Urothelium cell line (cell line): Measurements from ENCODE around the gene CAMK2N1.
"Not testable (repeated sequence)": the region's sequence is repeated elsewhere in the genome, so short reads cannot be mapped to it uniquely, and the experiment has no call there.

ENCODE experiments used
- DNase-seq: peaks from one replicate; pipeline ENCODE4 v3.0.0; 2011; ENCODE audit warnings: low spot score, mixed read lengths
- FAIRE-seq: peaks from 2 replicates; lab custom pipeline; 2011; peaks lifted over from hg19 to GRCh38; lab: Jason Lieb, UNC

The CAMK2N1 gene

DNA sequence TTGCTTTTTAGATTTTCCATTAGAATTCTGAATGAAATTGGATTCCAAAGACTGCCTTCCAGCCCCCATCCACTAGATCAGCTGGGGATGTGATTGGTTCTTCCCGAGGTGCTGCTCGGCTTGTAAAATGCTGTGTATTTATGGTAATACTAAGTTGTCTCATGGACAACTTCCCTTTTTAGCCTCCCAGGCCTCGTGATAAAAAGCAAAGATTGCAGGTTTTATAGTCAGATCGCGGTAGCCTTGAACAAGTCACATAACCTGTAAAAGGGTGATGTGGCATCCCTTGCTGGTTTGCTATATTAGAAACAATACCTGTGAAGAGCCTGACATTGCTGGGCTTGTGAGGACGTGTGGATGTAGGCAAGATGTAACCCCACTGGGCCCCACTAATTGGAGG is 11.5 kb upstream of the CAMK2N1 start:
- no peak for DNase-seq
- no peak for FAIRE-seq

DNA sequence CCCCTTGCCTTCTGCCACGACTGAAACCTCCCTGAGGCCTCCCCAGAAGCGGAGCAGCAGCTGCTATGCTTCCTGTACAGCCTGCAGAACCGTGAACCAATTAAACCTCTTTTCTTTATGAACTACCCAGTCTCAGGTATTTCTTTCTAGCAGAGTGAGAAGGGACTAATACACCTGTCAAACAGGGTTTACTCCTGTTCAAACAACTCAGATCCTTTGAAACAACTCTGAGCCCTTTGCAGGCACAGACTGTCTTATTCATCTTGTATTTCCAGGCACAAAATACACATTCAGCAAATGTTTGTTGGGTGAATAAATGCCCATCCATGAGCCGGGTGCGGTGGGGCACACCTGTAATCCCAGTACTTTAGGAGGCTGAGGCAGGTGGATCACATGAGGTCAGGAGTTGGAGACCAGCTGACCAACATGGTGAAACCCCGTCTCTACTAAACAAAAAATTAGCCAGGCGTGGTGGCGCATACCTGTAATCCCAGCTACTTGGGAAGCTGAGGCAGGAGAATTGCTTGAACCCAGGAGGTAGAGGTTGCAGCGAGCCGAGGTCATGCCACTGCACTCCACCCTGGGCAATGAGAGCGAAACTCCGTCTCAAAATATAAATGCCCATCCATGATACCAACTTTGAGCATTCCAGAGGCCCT is 10.8 kb upstream of the CAMK2N1 start:
- DNase-seq, FAIRE-seq: not testable (repeated sequence)

DNA sequence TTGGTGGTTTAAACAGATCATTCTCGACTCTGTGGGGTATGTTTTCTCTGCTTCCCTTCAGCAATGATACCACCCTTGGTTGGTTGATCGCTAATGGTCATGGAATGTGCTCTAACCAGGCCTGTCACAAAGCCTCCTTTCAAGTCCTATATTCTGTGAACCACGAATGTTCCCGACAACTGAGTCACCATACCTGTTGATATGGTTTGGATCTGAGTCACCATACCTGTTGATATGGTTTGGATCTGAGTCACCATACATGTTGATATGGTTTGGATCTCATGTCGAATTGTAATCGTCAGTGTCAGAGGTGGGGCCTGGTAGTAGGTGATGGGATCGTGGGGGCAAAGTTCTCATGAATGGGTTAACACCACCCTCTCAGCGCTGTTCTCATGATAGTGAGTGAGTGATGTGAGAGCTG is 10.2 kb upstream of the CAMK2N1 start:
- FAIRE-seq (peak; percentile 92), DNase-seq (peak; percentile 74)

DNA sequence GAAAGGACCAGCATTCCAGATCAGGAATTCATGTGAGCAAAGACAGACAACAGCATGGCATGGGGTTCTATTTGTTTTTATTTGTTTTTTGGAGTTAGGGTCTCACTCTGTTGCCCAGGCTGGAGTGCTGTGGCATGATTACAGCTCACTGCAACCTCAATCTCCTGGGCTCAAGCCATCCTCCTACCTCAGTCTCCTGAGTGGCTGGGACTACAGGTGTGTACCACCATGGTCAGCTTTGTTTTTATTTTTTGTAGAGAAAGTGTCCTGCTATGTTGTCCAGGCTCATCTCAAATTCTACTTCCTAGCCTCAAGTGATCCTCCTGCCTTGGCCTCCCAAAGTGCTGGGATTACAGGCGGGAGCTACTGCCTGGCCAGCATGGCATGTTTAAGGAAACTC is 9.7 kb upstream of the CAMK2N1 start:
- DNase-seq (no peak), FAIRE-seq (no peak)

DNA sequence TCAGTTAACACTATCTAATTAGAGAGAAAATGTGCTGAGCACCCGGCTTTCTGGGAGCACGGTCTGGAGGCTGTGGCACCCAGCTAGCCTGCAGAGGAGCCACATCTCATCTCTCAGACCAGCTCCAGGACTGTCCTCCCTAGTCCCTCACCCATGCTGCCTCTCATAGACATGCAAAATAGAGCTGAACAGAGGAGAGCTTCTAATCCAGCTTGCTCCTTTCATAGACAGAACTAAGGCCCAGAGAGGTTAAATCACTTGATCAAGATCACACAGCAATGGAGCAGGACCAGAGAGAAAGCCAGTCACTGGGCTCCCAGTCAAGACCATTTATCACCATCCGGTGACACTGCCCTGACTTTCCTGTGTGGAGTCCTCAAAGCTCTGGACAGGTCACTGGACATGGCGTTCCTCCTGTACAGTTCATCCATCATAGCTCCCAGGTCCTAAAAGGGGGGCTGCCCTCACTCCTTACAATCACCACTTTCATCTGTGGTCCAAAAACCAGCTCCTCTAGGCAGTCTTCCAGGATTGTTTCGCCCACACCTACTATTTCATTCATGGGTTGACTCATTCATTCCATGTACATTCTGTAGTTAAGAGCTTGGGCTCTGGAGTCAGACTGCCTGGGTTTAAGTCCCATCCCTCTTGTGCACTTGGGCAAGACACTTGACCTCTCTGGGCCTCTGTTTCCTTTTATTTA is 8.8 kb upstream of the CAMK2N1 start:
- FAIRE-seq, result peak; percentile 79
- DNase-seq, result peak; percentile 63

DNA sequence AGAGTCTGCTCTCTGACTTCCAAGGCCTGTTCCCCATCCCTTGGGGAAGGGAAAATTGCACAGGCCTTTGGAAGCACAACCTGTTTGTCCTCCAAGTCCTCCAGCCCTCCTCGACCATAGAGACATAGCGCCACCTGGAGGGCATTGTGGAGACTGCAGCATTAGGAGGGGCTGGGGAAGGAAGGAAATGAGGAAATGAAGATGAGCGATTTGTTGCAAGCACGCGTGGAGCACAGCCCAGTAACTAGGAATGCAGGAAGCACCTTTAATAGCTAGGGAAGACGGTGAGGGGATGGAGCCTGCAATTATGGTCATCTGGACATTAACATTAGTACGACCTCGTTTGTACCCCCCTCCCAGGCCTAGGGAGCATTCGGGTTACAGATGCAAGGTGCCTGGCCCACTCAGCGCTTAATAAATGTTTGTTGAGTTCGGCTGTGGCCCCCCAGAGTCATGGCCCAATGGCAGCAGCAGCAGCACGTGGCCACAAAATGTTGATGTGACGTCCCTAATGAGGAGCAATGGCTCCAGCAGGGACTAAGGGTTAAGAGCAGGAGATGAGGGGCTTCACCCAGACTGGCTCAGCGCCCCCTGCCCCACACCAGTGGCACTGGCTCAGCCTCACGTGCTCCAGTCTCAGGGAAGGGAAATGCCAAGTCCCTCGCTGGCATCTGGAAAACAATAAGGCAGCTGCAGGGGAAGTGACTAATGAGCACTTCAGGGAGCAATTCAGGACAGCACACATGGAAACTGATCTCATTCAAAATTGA is 8.0 kb upstream of the CAMK2N1 start:
- DNase-seq, result peak; percentile 77
- peak; percentile 93 for FAIRE-seq

DNA sequence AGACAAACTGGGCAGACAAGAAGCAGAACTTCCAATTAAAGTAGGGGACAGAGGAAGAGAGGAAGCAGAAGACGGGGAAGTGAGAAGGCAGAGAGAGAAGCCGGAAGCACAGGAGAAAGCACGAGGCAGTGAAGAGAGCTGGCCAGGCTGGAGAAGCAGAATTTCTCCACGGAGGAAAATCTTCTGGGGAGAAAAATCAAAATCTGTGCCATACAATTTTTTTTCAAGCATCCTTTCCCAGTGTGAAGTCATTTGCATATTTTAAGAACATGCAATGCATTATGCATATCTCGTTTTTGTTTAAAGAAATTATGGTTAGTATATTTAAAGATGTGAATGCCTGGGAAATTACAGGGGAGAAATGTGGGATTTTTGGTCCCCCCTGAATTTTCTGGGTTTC is 7.3 kb upstream of the CAMK2N1 start:
- no peak for FAIRE-seq
- DNase-seq, result no peak

DNA sequence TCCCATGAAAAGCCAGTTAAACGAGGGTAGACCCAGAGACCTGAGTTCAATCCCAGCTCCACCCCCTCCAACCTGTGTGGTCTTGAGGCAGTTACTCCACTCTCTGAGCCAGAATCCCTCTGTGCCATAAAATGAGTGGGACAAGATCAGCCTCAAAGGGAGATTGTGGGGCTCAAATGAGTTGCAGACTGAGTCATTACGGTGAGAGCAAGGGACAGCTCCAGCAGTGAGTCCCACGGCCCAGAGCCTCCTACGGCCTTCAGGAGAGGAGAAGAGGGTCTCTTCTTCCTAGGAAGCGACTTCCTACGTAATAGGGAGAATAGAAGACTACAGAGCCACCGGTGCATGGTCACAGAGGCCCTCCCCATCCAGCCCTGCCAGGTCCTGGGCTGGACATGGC is 6.7 kb upstream of the CAMK2N1 start:
- DNase-seq (no peak), FAIRE-seq (no peak)

DNA sequence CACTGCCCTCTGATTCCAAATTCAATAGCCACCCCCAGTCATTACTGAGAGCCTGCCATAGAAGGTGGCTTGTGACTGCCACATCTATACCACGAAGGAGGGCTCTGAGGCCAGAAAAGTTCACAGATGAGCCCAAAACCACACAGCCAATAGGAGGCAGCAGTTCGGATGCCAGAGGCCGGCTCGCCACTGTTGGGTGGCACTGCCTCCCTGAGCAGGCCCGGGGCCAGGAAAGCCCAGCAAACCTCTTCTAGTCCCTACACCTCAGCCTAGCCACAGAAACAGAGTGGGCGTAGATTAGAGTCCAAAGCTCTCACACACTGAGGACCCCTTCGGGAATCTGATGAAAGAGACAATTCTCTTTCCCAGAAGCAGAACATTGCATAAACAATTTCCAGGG is 5.9 kb upstream of the CAMK2N1 start:
- no peak for FAIRE-seq
- no peak for DNase-seq

DNA sequence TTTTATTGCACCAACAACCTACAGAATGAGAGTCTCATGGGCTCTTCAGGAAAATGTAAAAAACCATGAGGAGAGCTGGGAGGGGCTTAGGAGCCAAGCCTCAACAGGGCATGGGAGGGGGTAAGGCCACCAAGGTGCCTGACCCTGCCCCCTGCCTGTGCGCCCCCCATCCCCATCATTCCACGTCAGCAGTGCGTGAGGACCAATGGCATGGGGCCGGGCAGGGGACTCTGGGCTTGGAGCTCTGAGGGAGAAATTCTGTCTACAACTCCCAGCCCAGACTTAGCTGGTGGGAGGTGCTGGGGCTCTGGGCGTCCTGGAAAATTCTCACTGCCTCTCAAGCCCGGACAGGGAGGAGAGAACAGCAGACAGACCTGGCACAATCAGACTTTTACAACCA is 5.2 kb upstream of the CAMK2N1 start:
- DNase-seq, result no peak
- FAIRE-seq, result no peak

DNA sequence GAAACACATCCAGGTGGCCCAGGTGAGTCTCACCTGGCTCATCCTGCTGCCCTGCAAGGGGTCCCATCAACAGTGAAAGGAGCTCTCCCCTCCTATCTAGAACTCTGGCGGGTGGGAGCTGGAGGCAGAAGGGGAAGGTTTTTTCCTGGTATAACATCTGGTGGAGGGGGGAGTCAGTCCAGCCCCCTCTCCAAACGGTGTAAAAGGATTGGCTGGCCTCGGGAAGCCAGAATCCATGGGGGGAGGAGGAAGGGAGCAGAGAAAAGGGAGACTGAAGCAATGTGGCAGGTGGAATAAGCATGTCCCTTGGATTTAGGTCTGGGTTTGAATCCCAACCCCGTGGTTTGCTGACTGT is 1.2 kb upstream of the CAMK2N1 start:
- DNase-seq, result no peak
- no peak for FAIRE-seq

DNA sequence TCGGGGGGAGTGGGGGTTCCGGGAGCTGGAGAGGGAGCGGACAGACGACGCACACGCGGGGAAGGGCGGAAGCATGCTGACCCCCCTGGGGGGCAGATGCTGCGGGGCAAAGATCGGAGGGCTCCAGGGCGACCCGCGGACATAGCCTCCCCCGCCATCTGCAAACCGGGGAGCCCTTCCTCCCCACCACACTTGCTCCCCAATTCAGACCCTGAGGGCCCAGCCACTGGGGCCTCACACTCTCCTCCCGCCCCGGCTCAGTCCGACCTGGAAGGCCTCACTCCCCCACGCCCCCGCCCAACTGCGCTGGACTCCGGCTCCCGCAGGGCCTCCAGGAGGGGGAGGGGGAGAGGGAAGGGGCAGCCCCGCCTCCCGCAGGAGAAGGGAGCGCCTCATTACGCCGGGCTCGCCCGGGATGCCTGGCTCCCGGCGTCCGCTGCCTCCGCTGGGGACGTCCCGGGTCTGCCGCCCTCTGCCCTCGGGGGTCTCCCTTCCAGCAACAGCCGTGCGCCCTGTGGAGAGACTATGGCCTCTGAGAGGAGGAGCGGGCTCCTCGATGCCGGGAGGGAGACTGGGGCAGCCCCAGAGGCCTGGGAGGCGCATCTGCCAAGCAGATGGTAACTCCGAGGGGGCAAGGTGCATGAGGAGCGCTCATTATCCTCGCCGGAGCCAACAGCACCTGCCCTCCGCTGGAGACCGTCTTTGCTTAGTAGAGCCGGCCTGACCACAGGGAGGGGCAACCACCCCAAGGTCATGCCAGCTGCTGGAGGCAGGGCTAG is 636 bp upstream of the CAMK2N1 start:
- peak; percentile 65 for FAIRE-seq
- DNase-seq, result peak; percentile 73

DNA sequence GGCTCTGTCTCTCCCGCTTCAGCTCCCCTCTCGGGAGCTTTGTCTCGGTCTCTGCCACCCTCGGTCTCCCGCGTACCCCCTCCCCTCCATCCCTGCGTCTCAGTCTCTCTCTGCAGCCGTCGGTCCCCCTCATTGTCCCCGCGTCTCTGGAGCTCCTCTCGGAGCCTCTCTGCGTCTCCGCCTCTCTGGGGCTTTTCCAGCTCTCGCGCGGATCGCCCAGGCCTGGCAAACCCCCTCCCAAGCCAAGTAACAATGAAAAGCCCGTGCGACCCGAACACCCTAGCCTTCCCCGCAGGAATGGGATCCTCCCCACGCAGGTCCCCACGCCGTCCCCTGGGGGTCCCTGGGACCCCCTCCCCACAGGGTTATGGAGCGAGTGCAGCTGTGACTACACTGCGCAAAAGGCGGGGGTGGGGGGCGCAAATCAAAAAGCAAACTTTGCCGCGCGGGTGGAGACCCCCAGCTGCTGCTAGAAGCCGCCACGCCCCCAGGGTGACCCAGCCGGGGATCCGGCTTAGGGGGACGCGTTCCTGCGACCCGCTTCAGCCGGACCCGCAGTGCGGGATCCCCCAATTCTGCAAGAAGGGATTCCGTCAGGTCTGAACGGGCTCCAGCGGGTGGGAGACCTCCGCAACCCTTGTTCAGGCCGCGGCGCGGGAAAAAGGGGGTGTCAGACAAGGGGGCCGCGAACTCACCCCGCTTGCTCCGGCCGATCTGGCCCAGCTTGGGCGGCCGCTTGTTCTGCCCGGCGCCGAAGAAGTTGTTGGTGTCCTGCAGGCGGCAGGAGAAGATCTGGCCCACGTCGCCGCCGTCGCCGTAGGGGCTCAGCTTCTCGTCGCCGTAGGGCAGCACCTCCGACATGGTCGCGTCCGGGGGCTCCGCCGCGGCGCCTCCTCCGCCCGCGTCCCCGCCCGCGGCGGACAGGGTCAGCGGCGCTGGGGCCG is 1.2 kb downstream of the CAMK2N1 start:
- FAIRE-seq (no peak), DNase-seq (no peak)

DNA sequence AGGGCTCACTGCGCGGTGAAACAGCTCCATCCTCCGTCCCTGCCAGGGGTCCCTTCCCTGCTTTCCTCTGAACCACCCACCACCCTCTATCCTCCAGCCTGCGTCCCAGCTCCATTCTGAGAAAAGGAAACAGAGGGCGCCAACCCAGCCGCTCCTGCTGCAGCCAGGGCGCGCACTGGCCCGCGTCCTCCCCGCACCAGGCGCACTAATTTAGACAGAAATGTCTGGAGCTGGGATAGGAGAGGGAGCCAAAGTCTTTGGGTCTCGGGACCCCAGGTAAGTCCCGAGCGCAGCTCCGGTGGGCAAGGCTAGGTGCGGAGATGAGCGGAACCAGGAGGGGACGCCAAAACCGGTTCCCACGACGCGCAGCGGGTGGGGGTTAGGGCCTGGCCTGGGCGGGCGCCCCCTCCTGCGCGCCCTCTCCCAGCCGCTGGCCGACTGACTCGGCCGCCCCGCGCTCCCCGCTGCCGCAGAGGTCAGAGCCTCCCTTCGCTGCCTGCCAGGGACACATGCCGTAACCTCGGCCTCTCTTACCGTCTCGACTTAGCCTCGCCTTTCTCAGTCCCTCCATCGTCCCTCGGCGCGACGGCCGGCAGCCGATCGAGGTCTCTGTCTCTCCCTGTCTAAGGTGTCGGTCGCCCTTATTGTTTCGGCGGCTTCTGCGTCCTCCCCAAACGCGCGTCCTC is 2.0 kb downstream of the CAMK2N1 start:
- no peak for FAIRE-seq
- peak; percentile 52 for DNase-seq

DNA sequence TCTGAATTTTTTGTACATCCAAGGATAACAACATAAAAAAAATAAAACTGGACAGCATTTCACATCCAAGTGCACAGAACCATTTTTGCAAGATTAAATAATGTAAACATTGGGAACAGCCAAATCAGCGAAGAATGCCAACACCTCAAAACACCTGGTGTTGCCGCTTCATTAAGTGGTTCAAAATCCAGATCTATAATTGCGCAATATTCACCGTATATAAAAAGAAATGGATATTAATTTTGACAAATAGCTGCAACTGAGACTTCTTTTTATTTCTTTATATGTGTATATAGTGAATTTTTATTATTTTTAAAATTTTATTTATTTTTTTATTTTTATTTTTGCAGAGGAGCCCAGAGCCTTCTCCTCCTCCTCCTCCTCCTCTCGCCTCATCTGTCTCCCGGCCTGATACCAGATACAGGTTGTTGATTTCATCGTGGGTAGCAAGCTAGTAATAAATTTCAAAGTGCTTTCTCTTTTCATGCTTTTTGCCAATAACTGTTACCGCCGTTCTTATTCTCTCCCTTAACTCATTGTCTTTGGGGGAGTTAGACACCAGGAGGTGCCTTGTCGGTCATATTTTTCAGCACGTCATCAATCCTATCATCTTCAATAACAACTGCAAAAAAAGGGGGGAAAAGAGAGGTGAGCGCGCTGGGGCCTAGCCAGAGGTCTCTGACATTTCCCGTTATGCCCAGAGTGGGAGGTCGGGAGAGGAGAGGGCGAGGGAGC is 2.7 kb downstream of the CAMK2N1 start:
- DNase-seq (no peak), FAIRE-seq (no peak)

DNA sequence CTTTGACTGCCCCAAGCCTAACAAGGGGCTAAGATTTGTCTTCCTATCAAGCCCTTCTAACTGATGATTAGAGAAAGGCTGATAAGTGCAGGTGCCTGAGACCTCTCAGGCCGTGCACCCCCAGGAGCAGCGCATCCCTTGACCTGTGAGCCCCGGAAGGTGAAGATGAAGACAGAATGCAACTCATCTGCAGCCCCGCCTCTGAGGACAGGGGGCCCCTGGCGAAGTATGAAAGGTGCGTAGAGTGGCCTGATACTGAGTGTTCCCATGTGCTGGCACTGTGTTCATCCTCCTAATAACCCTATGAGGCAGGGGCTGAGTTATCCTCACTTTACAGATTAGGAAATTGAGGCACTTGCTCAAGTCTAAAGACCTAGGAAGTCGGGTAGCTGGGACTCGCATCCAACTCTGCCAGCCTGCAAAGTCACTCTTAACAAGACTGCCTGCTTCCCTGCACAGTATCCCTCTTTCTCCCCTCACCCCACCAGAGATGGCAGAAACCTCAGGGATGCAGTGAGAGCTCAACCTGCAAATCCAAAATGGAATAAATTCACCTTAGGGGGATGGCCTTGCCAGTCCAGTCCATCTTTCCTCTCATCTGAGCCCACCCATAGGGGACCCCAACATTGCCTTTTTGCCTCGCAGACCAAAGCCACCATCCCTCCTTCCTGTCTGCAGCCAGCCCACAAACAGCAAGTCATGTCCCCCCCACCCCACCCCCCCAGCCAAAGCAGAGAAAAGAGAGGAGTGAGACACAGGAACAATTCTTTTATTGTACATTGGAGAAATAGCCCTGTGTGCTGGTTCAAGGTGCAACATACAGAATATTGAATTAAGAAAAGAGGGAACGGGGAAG is 4.1 kb downstream of the CAMK2N1 start:
- DNase-seq, result no peak
- FAIRE-seq, result no peak

DNA sequence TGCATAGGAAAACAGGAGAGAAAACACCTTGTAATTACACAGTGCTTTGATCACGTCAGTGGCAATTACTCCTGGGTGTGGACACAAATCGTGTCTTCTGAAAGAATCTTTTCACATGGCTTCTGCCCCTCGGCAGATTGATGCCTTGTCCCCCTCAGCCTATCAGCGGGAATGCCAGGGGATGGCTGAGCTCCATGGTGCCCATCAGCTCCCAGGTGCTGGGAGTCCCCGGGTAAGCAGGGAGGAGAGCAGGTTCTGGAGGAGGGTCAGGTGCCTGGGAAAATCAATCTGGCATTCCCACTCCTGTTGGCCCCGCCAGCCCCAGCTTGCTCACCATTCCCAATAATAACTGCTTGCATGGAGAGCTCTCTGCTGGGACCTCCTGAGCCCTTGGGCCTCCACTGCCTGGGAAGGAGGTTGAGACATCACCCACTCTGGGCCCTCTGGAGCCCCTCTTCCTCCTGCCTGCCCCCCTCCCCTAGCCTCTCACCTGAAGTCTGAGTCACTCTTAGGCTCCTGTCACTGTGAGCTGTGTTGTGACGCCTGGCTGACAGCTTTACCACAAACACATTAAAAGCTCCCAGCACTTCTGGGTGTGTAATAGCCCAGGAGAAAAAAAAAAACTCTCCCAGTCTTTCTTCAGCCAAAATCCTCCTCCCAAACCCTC is 4.9 kb downstream of the CAMK2N1 start:
- DNase-seq (peak; percentile 25), FAIRE-seq (no peak)
